HG02610 (cell line): ENCODE data around the gene ARHGEF12.

Experiments used
- ATAC-seq: cut with Tn5 transposase; IDR thresholded peaks from one replicate; pipeline ENCODE4 v1.9.1; 2021; ENCODE audit warnings: mild to moderate bottlenecking, moderate library complexity; ENCODE audit not compliant: unreplicated experiment

Gene ARHGEF12

DNA sequence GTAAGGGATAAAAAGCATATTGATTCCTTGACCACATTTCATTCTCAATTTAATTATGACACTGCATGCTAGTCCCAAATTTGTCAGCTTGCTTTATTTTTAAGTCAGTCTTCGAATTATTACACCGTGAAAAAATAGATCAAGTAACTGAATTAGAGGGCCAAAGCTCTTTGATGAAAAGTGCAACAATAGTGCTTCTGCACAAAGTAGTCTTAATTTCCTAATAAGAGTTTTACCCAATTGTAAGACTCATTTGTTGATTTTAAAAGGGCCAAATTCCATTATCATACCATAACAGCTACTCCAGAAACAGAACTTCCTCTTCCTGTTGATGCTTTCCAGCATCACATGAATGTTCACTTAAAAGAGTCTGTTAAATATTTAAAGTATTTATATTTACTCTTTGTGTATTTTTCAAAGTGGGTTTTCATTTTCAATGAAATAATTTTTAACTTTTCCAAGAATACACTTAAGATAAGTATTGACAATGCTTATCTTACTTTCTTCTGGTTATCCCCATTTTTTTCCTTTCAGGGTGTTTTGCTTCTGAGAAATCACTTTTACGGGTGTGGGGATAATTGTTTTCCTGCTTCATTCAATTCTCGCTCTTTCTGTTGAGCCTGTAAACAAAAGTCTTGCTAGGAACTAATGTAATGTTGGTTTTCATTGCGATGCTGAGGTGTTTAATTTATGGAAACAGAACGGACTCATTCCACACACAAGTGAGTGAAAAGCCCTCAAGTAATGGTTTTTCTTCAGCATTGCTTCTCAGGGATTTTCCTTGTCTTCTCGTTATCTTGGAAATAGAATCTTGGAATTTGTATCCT is 2.1 kb downstream of the ARHGEF12 start:
- ATAC-seq = no peak

DNA sequence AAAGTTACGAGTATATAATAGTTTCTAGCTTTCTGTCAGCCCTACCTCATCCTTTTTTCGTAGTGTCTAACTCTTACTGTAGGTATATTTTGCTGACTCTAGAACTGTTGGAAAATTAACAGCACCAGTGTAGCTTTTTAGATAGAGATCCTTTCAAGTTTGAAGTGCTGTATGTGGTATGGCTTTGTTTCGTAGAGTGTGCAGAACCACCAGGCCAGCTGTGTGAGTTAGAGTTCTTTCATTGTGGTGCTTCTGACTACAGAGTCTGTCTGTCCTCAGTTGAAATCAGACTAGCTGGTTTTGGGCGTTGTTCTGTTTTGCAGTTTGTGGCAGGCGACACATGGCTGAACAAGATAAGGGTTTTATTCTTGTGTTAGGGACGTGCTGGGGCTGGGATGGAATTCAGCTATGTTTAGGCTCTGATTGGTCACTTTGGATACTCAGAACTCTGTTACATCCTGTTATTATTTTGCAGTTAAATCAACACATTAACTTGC is 3.2 kb downstream of the ARHGEF12 start:
- ATAC-seq = no peak

DNA sequence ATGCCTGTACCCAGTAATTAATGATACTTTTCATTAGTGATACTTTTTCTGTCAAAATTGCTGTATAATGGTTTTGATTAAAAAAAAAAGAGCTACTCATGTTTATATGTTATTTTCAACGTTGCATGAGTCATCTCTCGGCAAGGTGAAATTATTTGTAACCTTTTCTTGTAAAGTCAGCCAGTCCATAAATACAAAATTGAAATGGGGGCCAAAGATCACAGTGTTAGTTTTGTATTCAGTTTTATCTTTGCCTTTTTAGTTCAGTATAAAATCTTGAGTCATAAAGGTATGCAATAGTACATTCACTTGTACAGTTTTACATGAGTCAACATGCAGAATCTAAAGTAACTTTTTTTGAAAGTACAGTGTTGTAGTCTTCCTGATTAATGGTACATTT is 4.3 kb downstream of the ARHGEF12 start:
- ATAC-seq = no peak

DNA sequence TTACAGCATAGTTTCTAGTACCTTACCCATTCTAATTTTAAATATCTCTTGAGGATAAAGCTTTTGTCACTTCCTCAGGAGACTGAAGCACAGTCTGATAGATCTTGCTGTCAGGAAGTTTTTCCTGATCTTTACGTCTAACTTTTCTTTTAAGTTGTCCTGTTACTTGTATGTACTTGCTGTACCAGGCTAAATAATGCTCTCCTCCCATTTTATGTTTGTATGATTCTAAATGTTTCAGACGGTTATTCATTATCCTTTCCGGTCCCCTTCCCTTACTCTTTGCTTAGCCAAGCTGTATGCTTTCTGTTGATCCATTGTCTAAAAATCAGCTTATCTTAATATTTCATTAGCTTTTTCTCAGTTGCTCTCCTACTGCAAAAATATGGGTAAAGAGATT is 6.0 kb downstream of the ARHGEF12 start:
- no peak for ATAC-seq

DNA sequence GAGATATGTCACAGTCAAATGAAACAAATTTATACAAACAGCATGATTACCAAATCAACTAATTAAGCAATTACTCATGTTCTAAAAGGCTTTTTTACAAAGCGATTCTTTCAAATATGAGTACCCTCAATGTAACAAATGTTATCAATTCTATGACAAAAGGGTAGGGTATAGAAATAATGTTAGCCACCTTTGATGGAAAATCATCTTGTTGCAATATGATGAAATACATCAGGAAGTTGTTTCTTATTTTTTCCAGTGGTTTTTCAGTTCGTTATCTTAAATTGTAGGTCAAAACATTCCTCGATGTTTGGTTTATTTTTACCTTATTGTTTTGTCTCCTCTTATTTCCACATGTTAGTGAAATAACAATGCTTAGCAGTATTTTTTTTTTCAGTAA is 6.5 kb downstream of the ARHGEF12 start:
- no peak for ATAC-seq

DNA sequence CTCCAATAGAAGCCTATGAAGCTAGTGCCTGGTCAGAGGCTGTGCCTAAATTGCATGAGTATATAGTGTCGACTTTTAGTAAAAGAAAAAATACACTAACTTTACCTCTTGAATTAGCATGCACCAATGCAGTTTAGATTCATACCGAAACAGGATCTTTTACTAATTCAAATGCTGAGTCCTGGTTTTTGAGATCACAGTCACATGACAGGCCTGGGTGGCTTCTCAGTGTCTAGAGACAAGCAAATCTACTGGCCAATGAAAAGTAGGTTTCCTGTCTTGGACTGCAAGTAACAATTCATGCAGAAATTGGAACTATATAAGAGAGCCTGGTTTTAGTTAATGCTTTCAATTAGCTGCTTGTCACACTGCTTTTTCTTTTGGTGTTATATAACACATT is 7.2 kb downstream of the ARHGEF12 start:
- ATAC-seq = peak; percentile 53

DNA sequence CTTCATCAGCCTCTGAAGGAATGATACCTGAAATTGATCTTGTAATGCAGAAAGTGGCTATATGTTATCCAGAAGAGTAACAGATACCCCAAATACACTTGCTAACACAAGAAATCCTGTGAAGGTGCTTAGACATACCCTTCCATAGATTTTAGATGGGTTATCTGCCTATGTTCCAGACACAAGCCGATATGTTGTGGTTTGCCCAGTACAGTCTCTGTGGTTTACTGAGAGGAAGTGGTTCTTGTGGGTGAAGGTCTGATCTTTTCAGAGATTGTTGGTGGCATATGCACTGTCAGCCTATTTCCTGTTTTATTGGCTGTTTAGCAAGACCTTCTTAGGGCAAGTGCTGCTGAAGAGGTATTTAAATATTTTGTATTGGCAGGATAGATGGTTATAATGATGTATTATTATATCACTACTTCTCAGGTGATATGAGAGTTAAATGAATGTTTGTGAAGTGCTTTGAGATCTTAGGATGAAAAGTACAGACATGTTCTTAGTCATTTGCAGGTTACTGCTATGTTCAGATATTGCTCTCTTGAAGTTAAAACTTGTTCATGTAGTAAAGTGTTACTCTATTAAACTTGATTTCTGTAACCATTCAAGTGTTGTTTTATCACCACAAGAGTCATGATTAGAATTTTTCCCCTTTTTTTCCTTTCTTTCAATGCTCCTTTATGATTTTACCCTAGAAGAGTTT is 8.2 kb downstream of the ARHGEF12 start:
- ATAC-seq = peak; percentile 68

DNA sequence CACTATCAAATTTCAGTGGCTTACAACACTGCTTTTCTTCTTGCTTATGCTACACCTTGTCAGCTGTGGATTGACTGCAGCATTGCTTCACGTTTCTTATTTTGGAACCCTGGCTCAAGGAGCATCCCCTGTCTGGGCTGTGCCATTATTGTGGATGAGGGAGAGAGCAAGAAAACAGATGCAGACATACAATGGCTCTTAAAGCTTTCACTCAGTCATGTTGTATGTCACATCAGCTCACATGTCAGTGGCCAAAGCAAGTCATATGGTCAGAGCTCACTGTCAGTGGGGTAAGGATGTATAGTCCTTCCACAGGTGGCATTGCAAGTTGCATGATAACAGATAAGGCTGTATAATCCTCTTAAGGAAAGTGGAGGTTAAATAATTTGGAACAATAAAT is 10.0 kb downstream of the ARHGEF12 start:
- ATAC-seq = no peak

DNA sequence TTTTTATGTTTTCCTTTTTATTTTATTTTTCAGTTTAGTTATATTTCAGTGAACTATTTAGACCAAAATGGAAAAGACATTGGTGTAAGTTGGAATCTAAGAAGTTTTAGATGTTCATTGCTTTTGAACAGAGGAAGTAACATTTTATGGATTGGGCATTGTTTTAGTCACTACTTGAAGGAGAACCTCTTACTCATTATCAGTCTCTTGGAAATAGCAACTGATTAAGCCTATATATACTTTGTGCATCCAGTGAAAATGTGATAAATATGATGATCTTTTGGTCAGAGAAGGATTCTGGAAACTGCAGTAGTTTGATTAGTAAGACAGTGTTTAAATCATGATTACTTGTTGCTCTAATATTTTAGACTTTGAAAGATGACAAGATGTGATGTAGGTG is 14.4 kb downstream of the ARHGEF12 start:
- no peak for ATAC-seq

DNA sequence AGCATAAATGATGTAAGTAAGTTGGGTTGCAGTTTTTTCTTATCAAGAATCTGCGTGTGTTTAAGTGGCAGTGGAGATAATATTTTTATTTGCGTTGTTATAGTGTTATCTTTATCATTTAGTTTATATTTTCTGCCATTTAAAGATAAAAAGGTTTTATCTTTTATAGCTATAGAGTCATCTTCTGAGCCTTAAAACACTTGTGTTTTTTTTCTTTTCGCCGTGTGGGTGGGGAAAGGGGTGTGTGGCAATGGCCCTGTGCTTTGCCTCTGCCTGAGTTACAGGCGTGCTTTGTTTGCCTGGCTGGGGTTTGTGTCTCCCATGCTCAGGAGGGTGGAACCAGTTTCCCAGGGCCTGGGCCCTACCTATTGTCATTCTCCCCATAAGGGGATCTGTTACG is 16.2 kb downstream of the ARHGEF12 start:
- ATAC-seq = no peak

DNA sequence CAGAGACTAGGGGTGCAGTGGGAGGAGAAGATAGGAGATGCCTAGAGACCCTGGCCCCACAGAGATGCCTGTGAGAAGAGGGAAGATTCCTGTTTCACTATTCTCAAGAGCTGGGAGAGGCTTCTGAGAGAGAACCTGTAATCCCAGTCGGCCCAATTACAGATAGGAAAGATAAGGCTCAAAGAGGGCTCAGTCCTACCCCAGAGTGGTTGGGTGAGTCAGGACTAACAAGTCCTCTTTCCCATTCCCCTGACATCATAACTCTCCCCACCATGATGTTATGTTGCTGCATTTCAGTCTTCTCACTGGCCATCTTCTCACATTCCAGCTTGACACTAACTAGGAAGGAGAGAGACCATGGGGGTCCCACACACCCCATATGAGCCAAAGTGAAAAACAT is 17.9 kb downstream of the ARHGEF12 start:
- no peak for ATAC-seq

DNA sequence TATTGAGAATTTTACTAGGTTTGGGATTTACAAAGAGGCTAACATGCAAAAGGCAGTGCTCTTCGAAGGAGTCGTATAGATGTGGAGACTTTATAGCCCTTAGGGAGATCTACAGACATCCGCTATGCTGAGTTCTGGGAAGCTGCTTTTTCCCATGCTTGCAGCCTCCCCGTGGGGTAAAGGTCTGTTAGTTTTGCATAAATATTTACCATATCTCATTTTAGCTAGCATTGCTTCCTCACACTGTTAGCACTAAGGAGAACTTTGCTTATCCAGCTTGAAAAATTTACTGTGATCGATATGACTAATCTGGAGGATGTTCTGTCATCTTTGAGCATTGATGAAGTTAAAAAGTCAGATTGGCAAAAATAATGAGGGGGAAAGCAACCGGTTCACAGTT is 18.6 kb downstream of the ARHGEF12 start:
- no peak for ATAC-seq

DNA sequence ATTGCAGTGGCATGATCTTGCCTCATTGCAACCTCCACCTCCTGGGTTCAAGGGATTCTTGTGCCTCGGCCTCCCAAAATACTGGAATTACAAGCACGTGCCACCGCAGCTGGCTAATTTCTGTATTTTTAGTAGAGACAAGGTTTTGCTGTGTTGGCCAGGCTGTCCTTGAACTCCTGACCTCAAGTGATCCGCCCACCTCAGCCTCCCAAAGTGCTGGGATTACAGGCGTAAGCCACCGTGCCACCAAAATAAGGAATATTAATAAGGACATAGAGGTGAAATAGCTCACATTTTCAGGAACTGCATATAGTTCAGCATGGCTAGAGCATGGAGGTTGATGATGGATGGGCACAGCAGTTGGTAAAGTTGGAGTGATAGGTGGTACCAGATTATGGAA is 21.4 kb downstream of the ARHGEF12 start:
- no peak for ATAC-seq

DNA sequence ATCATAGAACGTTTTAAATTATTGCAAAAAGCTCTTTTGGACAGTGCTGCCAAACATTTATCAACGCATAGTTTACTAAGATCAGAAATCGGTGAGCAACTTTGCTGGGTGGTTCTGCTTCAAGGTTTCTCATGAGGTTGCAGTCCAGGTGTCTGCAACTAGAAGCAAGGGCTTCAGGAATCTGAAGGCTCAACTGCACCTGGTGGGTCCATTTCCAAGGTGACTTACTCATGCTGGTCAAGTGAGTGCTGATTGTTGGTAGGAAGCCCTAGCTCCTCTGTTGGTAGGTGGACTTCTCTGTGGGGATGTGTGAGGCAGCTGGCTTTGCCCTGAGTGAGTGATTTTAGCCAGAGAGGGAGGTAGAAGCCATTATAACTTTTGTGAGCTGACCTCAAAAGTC is 22.5 kb downstream of the ARHGEF12 start:
- no peak for ATAC-seq

DNA sequence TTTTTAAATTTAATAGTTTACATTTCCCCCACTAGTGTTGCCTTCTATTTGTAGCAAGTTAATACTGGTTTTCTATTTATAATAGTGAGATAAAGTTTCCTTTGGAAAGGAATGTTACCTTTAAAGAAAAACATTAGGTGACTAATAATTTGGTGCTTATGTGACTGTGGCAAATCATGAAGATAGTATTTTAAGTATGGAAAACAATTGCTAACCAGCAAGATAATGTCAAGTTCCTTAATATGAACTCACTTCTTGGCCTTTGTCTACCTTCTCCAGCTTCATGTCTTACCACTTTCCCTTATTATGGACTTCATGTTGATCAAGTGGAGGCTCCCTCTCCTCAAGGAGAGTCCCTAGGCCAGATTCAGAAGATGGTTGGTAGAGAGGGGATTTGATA is 27.2 kb downstream of the ARHGEF12 start:
- no peak for ATAC-seq

DNA sequence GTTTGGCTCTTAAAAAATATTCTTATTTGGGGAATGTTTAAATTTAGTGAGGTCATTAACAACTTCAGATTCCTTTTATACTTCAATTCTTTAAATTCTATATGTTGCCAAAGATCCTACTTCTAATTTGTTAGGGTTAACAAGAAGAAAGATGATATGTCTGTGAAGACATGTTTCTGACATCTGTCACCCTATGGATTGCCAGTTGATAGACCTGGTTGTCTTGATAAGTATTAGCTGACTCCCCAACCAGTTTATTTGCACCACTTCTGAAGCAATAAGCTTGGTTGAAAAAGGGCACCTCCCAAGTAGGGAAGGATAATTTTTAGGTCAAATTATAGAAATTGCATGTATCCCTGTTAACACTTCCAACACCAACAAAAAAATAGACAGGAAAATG is 29.3 kb downstream of the ARHGEF12 start:
- no peak for ATAC-seq

DNA sequence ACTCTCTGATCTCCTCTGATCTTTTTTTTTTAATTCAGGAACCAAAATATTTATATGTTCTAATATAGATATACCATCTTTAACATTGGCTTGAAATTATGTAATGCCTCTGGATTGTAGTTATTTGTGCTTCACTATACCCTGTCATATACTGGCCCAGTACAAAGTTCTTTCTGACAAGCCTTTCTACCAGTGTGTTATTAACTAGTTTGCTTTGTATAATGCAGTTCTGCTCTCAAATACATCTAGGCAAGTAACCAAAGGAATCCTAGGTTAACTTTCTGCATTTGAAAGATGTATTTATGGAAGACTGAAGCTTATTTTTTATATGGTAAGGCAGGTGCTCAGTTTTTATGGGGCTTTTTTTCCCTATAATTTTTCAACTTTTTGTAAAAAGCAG is 36.1 kb downstream of the ARHGEF12 start:
- ATAC-seq = no peak

DNA sequence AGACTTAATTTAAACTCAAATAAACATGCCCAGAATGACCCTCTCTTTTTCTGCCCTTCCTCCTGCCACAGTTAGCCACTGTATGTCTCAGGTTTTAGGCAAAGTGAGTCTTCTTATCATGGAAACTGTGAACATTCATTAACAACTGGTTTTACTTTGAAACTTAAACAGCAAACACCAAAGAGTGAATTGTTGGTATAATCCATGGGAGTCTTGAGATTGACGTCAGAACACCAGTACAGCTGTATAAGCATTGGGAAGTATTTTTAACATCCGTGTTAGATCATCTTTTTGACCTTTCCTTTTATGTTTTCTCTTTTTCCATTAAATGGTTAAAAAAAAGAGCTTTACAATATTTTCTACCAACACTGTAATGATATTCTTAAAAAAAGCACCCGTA is 38.9 kb downstream of the ARHGEF12 start:
- no peak for ATAC-seq

DNA sequence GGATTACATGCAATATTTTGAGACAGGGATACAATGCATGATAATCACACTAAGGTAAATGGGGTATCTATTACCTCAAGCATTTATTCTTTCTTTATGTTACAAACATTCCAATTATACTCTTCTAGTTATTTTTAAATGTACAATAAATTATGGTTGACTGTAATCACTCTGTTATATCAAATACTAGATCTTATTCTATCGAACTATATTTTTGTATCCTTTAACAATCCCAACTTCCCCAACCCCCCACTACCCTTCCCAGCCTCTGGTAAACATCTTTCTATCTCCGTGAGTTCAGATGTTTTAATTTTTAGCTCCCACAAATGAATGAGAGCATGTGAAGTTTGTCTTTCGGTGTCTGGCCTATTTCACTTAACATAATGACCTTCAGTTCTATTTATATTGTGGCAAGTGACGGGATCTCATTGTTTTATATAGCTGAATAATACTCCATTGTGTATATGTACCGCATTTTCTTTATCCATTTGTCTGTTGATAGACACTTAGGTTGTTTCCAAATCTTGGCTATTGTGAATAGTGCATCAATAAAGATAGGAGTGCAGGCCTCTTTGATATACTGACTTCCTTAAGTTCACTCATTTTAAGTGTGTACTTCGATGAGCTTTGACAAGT is 40.5 kb downstream of the ARHGEF12 start:
- ATAC-seq = no peak

DNA sequence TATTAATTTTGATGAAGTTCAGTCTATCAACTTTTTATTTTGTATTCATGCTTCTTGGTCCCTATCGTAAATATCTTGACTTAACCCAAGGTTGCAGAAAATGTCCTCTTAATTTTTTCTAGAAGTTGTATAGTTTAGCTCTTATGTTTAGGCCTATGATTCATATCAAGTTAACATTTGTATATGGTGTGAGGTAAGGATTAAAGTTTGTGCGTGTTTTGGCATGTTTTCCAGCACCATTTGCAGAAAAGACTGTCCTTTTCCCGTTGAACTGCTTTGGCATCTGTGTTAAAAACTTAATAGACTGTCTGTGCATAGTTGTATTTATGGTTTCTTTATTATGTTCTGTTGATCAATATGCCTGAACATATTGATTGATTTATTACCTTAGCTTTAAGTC is 42.3 kb downstream of the ARHGEF12 start:
- no peak for ATAC-seq

DNA sequence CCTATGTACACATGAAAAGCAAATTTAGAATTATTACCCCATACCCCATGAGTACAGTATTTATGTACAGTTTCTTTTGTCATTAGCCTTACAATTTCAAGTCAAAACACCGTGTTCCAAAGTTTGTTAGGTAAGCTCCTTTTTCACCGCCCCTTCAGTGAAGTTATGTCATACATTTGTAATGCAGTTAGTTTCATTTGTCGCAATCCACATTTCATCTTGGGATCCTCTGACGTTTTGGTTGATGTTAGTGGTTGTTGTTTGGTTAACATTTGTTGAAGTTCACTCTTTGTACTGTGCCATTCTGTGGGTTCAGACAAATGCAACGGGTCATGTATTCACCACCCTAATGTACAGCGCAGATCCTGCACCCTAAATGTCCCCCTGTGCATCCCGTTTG is 45.2 kb downstream of the ARHGEF12 start:
- no peak for ATAC-seq
